HUES64 (cell line): ENCODE data around the gene CTRB2.

ENCODE experiments used
- H3K27ac ChIP-seq: 2 replicates; pipeline ENCODE4 v1.7.0; 2013; ENCODE audit warnings: low read depth, low read length, inconsistent platforms
- H3K27me3 ChIP-seq: 2 replicates; pipeline ENCODE4 v1.6.1; 2013; ENCODE audit warnings: mild to moderate bottlenecking, low read length; ENCODE audit not compliant: insufficient read depth
- H3K36me3 ChIP-seq: 2 replicates; pipeline ENCODE4 v1.6.1; 2013; ENCODE audit warnings: mild to moderate bottlenecking, low read length; ENCODE audit not compliant: insufficient read depth
- H3K4me1 ChIP-seq: 2 replicates; pipeline ENCODE4 v1.6.1; 2013; ENCODE audit warnings: mild to moderate bottlenecking, low read length, moderate library complexity; ENCODE audit not compliant: insufficient read depth
- H3K4me3 ChIP-seq: 2 replicates; pipeline ENCODE4 v1.5.1; 2013; ENCODE audit warnings: mild to moderate bottlenecking, low read length, moderate library complexity
- H3K9ac ChIP-seq: 2 replicates; pipeline ENCODE4 v1.6.1; 2013; ENCODE audit warnings: mild to moderate bottlenecking, low read depth, low read length
- H3K9me3 ChIP-seq: 2 replicates; pipeline ENCODE4 v1.6.1; 2013; ENCODE audit warnings: low read depth, low read length; ENCODE audit not compliant: insufficient read depth
- WGBS: fragments of 150-250, 120-280 bp; methylation state at CpG from one replicate; pipeline ENCODE4 v1.1.7; 2013; ENCODE audit warnings: missing lambda C conversion rate; 5-methylcytosine and 5-hydroxymethylcytosine counted together

CTRB2 gene

DNA sequence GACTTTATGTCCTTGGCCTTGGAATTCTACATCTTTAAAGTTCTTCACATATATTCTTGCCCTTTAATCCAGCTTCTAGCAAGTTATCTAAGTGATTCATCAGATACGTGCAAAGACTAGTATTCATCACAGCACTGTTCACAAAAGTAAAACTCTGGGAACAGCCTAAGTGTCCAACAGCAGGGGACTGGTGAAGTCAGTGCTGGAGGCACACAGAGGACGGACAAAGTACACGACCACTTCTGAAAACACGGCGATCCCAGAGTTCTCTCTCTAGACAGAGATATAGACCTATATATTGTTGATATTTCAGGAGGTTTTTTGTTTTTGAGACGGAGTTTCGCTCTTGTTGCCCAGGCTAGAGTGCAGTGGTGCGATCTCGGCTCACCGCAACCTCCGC is 24.6 kb upstream of the CTRB2 start:
- H3K36me3 ChIP-seq: peaks cover 72% of the 10 kb centered on the region
- H3K9me3 ChIP-seq: no peaks in the 10 kb centered on the region
- no peak overlapping the region for H3K4me3 ChIP-seq
- H3K9ac ChIP-seq: no peak overlapping the region
- 94% methylated on average over 10 of the region's 11 CpGs for WGBS
- H3K4me1 ChIP-seq: no peaks in the 10 kb centered on the region
- H3K27ac ChIP-seq: no peak overlapping the region
- H3K27me3 ChIP-seq: no peaks in the 10 kb centered on the region

DNA sequence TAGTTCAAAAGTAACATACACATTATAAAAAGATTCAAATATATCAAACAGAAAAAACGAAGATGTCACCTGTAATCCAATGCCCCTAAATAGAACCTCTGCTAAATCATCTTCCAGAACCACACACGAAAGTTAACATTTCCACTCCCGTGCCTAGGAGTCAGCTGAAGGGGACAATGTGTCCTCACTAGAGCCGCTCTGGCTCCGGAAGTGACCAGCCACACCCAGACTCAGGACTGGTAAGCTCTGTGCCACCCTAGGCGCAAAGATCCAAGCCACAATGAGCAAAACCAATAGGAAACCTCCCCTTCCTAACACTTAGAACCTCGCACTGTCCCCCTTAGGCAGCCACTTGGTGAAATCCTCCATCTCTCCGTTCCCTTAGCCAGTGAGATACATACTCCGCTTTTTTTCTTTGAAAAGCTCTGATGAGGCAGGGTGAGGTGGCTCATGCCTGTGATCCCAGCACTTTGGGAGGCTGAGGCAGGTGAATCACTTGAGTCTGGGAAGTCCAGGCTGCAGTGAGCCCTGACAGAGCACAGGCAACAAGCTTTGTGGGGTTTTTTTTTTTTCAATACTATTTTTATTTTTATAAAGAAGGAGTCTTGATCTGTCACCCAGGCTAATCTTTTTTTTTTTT is 23.6 kb upstream of the CTRB2 start:
- H3K4me3 ChIP-seq: no peak overlapping the region
- 95% methylated on average over 9 of the region's 9 CpGs for WGBS
- H3K27me3 ChIP-seq: no peaks in the 10 kb centered on the region
- no peak overlapping the region for H3K9ac ChIP-seq
- peaks cover 62% of the 10 kb centered on the region for H3K36me3 ChIP-seq
- H3K9me3 ChIP-seq: no peaks in the 10 kb centered on the region
- H3K4me1 ChIP-seq: no peaks in the 10 kb centered on the region
- H3K27ac ChIP-seq: no peak overlapping the region

DNA sequence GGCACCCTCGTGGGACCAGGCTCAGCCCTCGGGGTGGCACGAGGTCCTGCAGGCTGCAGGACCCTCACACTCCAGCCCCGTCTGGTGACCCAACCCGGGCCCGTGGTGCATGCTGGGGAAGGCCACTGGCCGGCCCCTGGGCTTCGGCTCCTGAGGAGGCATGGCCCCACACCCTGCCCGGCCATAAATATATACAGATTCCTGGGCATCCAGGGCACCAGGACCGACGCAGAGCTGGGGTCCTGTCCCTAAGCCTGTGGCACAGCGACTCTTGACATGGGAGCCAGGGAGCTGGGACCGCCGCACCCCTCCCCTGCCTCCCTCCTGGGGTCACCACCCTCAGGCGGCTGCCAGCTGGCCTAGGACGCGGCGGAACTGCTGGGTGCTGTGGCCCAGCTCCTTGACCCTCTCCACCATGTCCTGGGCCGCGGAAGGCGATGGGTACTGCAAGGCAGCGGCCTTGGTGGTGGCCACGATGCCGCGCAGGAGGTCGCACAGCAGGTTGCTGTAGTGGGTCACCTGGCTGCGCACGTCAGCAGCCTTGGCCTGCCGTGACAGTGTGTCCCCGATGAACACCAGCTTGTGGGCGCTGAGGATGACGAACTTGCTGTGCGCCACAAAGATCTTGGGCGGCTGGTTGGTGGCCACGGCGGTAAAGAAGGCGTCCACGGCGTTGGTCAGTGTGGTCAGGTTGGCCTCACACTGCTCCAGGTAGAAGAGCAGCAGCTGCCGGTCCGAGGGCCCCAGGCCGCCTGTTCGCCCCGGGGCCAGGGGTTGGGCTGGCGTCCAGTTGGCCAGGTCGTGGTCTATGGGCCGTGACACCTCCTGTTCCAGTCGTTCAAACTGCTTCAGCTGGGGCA is 22.4 kb upstream of the CTRB2 start:
- Histone ChIP-seq H3K27ac (no peak overlapping the region), H3K9me3 (no peaks in the 10 kb centered on the region), H3K27me3 (no peaks in the 10 kb centered on the region), H3K4me3 (no peak overlapping the region), H3K9ac (no peak overlapping the region), H3K36me3 (peaks cover 51% of the 10 kb centered on the region), H3K4me1 (no peaks in the 10 kb centered on the region)
- WGBS: 96% methylated on average over 48 of the region's 48 CpGs

DNA sequence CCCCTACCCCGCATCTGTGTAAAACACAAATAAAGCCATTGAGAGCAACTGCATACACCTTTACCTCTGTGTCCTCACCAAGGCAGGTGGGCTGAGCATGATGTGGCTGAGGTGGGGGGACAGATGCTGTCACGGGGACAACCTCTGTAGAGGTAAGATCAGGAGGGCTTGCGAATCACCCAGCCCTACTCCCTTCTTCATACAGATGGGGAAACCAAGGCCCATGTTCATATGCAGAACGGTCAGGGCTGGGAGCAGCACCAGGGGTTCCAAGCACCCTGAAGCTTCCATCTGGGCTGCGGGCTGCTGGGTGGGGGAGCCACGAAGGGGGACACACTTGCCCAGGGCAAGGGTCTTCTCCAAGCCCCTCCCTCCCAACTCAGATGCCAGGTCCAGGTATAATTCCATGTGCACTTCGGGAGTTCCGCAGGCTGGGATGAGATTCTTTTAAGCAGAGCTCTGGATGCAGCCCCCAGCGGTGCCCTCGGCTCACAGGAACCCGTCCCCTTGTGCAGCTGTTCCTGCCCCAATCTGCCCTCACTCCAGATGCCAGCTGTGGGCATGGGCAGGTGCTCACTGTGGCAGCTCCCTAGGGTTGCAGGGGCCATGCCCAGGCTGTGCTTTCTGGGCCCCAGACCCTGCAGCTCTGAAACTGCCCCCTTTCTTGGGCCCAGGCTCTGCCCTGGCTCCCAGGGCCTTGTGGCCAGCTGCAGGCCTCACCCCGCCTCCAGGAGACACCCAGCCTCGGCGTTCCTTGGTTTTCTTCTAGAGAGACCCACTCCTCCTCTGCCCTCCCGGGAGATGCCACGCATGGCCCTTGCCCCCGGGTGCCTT is 21.4 kb upstream of the CTRB2 start:
- WGBS: 93% methylated on average over 16 of the region's 17 CpGs
- Histone ChIP-seq H3K9me3 (no peaks in the 10 kb centered on the region), H3K36me3 (peaks cover 46% of the 10 kb centered on the region)

DNA sequence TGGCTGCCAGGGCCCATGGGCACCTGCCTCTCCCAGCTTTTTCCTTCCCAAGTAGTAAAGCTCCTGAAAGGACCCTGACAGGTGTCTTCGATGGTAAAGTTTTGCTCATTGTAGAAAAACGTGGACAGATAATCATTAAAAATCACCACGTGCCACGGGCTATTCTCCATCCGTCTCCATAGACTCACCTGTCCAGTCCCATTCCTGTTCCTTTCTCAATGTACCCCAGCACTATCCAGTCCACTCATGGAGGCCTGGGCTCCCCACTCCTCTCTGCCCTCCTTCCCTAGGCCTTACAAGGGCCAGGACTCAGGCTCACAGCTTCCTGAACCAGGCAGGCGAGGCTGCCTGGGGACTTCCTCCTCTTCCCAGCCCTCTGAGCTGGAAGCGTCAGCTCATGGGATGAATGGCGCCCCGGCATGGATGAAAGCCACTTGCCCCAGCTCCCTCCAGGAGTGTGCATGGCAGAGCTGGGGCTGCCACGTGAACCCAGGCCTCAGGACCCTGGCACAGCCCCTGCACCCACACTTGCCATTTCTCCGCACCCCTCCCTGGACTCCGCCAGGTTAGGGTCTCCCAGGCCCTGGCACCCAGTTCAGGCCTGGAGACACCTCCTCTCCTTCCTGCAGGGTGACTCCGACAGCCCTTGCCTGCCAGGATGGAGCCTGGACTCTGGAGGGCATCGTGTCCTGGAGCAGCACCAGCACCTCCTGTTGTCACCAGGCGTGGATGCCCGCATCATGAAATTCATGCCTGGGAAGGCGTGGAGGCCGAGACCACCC is 20.6 kb upstream of the CTRB2 start:
- Histone ChIP-seq H3K9ac (no peak overlapping the region), H3K4me1 (no peaks in the 10 kb centered on the region), H3K27me3 (no peaks in the 10 kb centered on the region), H3K9me3 (no peaks in the 10 kb centered on the region), H3K4me3 (no peak overlapping the region), H3K27ac (no peak overlapping the region), H3K36me3 (peaks cover 38% of the 10 kb centered on the region)
- 94% methylated on average over 18 of the region's 18 CpGs for WGBS

More for the DNA sequence above, 21.4 kb upstream of the CTRB2 start:
- Histone ChIP-seq H3K4me1 (no peaks in the 10 kb centered on the region), H3K9ac (no peak overlapping the region), H3K4me3 (no peak overlapping the region), H3K27ac (no peak overlapping the region), H3K27me3 (no peaks in the 10 kb centered on the region)

DNA sequence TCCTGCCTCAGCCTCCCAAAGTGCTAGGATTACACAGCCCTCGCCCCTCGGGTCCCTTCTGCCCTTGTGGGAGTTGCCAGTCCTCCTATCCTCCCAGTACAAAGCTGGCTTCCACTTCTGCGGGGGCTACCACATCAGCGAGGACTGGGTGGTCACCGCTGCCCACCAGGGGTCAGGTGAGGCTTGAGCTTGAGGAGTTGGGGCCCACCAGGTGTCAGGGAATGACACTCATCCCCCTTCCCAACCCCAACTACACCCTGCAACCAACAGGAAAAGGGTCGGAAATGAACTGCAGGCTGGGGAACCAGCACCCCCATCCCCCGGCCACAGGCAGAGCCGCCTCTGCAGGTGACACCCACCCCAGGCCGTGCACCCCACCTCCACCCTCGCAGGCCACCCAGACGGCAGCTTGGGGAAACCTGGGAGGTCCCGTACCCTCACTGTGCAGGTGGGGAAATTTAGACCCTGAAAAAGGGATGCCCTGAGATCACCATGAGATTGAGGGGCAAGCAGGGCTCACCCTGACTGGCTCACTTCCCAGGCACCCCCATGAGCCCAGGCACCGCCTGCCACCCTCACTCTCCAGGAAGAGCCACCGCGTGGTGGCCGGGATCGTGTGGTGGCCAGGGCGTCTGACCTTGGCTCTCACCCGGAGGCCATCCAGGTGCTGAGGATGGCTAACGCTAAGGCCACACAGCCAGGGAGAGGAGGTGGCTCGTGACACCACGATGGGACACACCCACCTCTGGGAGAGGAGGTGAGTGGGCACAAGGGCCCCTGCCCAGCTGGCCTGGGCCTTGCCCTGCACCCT is 19.8 kb upstream of the CTRB2 start:
- no peaks in the 10 kb centered on the region for H3K9me3 ChIP-seq
- H3K4me3 ChIP-seq: no peak overlapping the region
- H3K36me3 ChIP-seq: peaks cover 34% of the 10 kb centered on the region
- no peaks in the 10 kb centered on the region for H3K4me1 ChIP-seq
- no peak overlapping the region for H3K9ac ChIP-seq
- no peak overlapping the region for H3K27ac ChIP-seq
- no peaks in the 10 kb centered on the region for H3K27me3 ChIP-seq
- 82% methylated on average over 22 of the region's 22 CpGs for WGBS

DNA sequence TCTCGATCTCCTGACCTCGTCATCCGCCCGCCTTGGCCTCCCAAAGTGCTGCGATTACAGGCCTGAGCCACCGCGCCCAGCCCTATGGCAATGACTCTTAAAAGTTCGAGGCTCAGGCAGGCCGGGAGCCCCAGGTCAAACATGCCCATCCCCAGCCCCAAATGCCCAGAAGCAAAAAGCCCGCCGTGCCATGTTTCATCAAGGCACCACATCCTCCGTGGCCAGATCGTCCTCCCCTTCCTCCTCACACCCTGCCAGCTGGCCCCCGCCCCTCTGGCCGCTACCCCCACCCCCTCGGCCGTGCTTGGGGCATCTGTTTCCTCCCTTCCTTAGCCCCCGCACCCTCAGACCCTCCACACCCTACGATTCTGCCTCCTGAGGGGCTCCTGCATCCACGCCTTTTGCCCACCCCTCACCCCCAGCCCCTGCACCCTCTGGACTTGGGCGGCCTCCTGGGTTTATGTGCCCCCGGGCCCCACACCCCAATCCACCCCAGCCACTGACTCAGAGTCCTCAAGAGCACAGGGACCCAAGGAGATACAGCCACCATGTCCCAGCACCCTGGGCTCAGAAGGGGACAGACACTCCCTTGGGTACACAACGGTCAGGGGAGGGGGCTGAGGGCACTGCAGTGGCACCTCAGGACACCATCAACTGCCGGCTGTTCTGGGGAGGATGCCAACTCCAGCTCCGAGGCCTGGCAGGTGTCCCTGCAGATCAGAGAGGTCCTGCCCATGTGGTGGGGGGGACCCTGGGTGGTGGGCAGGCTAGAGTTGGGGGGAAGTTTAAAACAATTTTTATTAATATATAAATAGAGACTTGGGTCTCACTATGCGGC is 18.9 kb upstream of the CTRB2 start:
- H3K4me1 ChIP-seq: no peaks in the 10 kb centered on the region
- peaks cover 27% of the 10 kb centered on the region for H3K36me3 ChIP-seq
- 87% methylated on average over 26 of the region's 26 CpGs for WGBS
- H3K27ac ChIP-seq: no peak overlapping the region
- H3K27me3 ChIP-seq: no peaks in the 10 kb centered on the region
- no peak overlapping the region for H3K4me3 ChIP-seq
- no peak overlapping the region for H3K9ac ChIP-seq
- no peaks in the 10 kb centered on the region for H3K9me3 ChIP-seq

DNA sequence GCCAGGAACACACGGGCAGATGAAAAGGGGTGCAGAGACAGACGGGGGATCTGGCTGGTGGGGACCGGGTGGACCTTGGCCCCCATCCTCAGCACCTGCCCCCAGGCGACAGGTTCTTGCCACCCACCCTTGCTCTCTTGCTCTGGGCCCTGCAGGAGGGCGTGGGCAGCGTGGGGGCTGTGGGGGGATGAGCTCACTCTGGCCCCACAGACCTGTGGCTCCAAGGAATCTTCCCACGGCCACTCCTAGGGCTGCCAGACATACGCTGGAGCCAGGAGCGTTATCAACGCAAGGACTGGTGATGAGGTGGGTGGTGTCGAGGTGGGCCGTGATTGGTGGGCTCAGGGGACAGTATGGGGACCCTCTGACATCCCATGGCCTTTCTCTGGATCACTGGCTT is 18.1 kb upstream of the CTRB2 start:
- H3K36me3 ChIP-seq: peaks cover 19% of the 10 kb centered on the region
- no peaks in the 10 kb centered on the region for H3K27me3 ChIP-seq
- no peak overlapping the region for H3K9ac ChIP-seq
- H3K4me1 ChIP-seq: no peaks in the 10 kb centered on the region
- WGBS: 86% methylated on average over 12 of the region's 12 CpGs
- H3K27ac ChIP-seq: no peak overlapping the region
- no peak overlapping the region for H3K4me3 ChIP-seq
- no peaks in the 10 kb centered on the region for H3K9me3 ChIP-seq

DNA sequence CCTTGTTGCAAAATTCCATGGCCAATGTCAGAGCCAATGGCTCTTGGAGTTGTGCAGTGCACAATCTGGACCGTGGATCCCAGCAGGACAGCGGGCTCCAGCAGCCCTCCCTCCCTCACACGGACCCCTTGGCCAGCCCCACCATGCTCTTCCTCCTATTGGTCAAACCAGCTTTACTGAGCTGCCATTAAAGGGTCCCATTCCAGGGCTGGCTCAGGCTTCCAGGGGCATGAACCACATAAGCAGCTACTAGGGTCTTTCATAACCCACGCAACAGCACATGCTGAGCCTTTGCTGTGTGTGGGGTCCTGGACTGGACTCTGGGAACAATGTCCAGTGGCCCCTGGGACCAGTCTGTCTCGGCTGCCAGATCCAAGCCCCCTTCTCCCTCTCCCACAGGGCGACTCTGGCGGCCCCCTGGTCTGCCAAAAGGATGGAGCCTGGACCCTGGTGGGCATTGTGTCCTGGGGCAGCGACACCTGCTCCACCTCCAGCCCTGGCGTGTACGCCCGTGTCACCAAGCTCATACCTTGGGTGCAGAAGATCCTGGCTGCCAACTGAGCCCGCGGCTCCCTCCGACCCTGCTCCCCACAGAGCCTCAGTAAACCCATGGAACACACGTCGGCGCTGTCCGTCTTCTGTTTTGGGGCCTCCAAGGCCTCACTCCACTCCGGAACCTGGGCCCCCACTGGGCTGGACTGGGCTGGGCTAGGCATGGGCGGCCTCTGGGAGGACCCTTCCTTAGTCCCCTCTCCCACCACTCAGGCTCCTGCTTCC is 17.5 kb upstream of the CTRB2 start:
- Histone ChIP-seq H3K27me3 (no peaks in the 10 kb centered on the region), H3K27ac (no peak overlapping the region), H3K4me1 (no peaks in the 10 kb centered on the region), H3K4me3 (no peak overlapping the region), H3K36me3 (peaks cover 13% of the 10 kb centered on the region), H3K9ac (no peak overlapping the region), H3K9me3 (no peaks in the 10 kb centered on the region)
- WGBS: 89% methylated on average over 20 of the region's 20 CpGs
